ENCODE results near the gene KIAA0319L.

Gene KIAA0319L

DNA sequence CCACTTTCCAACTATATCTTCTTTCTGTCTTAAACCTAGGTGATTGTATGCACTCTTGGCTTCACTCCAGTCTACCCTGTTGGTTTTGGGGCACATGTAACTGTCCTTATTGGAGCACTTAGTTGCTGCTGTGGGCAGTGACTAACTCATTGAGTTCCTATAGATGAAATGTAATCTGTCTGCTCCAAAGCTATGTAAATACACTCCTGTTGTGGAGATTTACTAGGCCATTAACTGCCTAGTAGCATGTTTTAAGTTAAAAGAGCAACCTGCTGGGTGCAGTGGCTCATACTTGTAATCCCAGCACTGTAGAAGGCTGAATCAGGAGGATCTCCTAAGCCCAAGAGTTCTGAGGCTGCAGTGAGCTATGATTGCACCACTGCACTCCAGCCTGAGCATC lies 151.1 kb downstream of the KIAA0319L start:
- DNase-seq (ENCODE audit: low spot score in 2 of 2), result no peak
- Mint-ChIP-seq H3K36me3 (peaks cover 81% of the 10 kb centered on the region), H3K4me3 (no peak overlapping the region), H3K9me3 (no peaks in the 10 kb centered on the region), H3K27ac (no peak overlapping the region), H3K4me1 (no peaks in the 10 kb centered on the region)
- ATAC-seq, result no peak

DNA sequence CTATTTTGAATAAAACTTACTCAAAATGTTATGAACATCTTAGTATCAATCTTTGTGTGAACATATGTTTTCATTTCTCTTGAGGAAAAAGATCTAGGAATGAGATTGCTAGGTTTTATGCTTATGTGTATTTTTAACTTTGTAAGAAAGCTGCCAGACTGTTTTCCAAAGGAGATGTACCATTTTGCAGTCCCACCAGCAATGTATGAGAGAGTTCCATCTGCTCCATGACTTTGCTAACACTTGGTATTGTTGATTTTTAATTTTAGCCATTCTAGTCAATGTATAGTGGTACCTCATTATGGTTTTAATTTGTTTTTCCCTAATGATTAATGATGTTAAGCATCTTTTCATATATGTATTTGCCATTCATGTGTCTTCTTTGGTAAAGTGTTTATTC lies 156.2 kb downstream of the KIAA0319L start:
- H3K4me3 Mint-ChIP-seq, result no peak overlapping the region
- ATAC-seq (no peak), DNase-seq (ENCODE audit: low spot score in 2 of 2) (no peak)
- H3K9me3 Mint-ChIP-seq, result no peaks in the 10 kb centered on the region
- H3K4me1 Mint-ChIP-seq, result no peaks in the 10 kb centered on the region
- H3K36me3 Mint-ChIP-seq, result peaks cover 84% of the 10 kb centered on the region
- no peak overlapping the region for H3K27ac Mint-ChIP-seq

DNA sequence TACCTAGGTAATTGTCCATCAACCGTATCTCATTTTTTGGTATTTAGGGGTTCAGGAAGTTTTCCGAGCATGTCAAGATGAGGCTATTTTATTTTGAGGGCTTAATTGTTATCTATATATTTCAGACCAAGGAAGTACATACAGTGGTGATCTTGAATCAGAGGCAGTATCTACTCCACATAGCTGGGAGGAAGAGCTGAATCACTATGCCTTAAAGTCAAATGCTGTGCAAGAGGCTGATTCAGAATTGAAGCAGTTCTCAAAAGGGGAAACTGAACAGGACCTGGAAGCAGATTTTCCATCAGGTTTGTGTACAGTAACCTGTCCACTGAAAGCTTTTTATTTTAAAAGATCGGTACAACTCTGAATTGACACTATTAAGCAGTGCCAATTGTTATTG lies 158.5 kb downstream of the KIAA0319L start:
- Mint-ChIP-seq H3K36me3 (peaks cover 85% of the 10 kb centered on the region), H3K4me1 (no peaks in the 10 kb centered on the region), H3K4me3 (no peak overlapping the region), H3K27ac (peak overlapping the region; percentile 24), H3K9me3 (no peaks in the 10 kb centered on the region)
- ATAC-seq, result peak; percentile 67
- no peak for DNase-seq (ENCODE audit: low spot score in 2 of 2)

DNA sequence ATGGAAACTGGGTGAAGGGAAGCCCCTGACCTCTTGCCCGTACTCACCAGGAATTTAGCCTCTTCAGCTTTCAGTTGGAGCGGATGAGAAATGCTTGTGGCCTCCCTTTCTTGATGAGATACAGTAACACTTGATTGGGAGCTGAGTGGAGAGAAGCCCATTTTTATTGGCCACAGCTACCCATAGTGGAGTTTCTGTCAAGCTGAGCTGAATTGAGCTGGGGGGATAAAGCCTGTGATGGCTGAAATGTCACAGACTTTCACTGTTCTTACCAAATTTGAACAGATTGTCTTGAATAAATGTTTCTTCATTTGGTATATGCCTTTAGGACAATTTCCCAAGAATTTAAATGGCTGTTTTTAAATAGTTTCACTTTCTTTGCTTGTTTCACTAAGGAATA lies 162.8 kb downstream of the KIAA0319L start:
- Mint-ChIP-seq H3K4me1 (no peaks in the 10 kb centered on the region), H3K9me3 (no peaks in the 10 kb centered on the region), H3K4me3 (no peak overlapping the region), H3K27ac (no peak overlapping the region), H3K36me3 (peaks cover 91% of the 10 kb centered on the region)
- ATAC-seq (no peak), DNase-seq (ENCODE audit: low spot score in 2 of 2) (no peak)

DNA sequence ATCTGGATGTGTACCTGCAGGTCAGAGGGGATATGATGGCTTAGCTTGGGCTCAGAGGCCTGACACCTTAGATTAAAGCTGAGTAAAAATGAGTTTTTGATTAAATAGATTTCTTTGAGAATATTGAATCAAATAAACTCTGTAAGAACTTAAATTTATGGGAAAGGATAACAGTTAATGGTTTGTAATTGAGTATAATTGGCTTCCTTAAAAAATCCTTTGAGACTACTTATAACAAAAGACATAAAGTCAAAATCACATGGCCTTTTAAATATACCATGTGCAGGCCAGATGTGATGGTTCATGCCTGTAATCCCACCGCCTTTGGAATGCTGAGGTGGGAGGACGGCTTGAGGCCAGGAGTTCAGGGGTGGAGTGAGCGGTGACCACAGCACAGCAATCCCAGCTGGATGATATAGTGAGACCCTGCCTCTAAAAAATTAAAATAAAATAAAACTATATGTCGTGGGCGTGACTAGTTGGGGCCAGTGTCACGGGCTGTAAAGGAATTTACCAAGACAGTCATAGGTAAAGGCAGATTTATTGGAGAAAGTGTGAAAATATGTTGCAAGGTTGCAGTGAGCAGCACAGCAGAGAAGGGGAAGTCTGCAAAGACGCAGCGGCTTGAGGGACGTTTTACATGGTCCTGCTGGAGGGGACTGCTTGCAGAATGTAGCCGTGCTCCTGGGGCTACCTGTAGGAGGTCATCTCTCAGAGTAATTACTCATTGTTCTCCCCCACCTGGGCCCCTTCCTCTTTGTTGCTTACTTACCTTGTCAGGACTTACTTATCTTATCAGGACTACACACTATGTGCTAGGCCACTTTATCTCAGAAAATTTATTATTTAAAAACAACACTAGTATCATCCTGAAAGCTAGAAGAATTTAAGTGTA lies 166.4 kb downstream of the KIAA0319L start:
- Mint-ChIP-seq H3K4me1 (no peaks in the 10 kb centered on the region), H3K27ac (no peak overlapping the region), H3K36me3 (peaks cover 87% of the 10 kb centered on the region), H3K4me3 (no peak overlapping the region), H3K9me3 (no peaks in the 10 kb centered on the region)
- no peak for ATAC-seq
- no peak for DNase-seq (ENCODE audit: low spot score in 2 of 2)

DNA sequence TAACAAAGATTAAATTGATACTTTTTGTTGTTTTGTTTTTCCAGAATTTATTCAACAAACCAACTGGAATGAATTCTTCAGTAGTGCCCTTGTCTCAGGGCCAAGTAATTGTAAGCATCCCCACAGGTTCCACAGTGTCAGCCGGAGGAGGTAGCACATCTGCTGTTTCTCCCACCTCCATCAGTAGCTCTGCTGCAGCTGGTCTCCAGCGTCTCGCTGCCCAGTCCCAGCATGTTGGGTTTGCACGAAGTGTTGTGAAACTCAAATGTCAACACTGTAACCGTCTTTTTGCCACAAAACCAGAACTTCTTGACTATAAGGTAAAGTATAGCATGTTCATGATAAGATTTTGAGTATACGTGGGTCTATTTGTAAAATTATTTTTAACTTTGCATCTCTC lies 170.2 kb downstream of the KIAA0319L start:
- no peaks in the 10 kb centered on the region for H3K4me1 Mint-ChIP-seq
- H3K9me3 Mint-ChIP-seq, result no peaks in the 10 kb centered on the region
- ATAC-seq, result no peak
- H3K36me3 Mint-ChIP-seq, result peaks cover 59% of the 10 kb centered on the region
- H3K4me3 Mint-ChIP-seq, result no peak overlapping the region
- DNase-seq (ENCODE audit: low spot score in 2 of 2), result no peak
- no peak overlapping the region for H3K27ac Mint-ChIP-seq

DNA sequence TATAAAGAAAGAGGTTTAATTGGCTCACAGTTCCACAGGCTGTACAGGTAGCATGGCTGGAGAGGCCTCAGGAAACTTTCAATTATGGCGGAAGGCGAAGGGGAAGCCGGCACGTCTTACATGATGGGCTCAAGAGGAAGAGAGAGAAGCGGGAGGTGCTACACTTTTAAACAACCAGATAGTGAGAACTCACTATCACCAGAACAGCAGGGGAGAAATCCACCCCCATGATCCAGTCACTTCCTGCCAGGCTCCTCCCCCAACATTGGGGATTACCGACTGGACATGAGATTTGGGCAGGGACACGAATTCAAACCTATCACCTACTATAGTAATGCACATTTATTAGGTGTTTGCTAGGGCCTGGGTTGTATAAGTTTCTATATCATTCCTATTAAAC lies 170.9 kb downstream of the KIAA0319L start:
- no peak for ATAC-seq
- Mint-ChIP-seq H3K4me3 (no peak overlapping the region), H3K36me3 (peaks cover 58% of the 10 kb centered on the region), H3K4me1 (no peaks in the 10 kb centered on the region), H3K27ac (peak overlapping the region; percentile 65), H3K9me3 (no peaks in the 10 kb centered on the region)
- DNase-seq (ENCODE audit: low spot score in 2 of 2), result no peak
